A673 (cell line): Measurements from ENCODE around the gene ACOXL. TPM values are rescaled to one million over a fixed set of nuclear protein-coding genes. Genes with fewer than 3 reads are reported as not detected.

Source experiments
- BruUV-seq: library from RNA; stranded (reverse); fragments of 400-500 nt; replicated peaks from 2 replicates; lab custom pipeline; 2021; lab: Mats Ljungman, UMichigan
- CTCF ChIA-PET: fragments of 300-600 bp; sonication (Branson Sonifier 250); formaldehyde crosslinking; loops from one replicate; lab custom pipeline; 2022; ENCODE audit warnings: antibody characterized with exemption; lab: Charles Lee
- POLR2A ChIA-PET: fragments of 300-600 bp; sonication (Branson Sonifier 250); formaldehyde crosslinking; loops from one replicate; lab custom pipeline; 2022; ENCODE audit warnings: antibody characterized with exemption; ENCODE audit not compliant: low non-redundant PET; lab: Charles Lee
- DNase-seq: peaks from one replicate; pipeline ENCODE4 v3.0.0-alpha.2; 2015; ENCODE audit warnings: low spot score
- H3K27ac ChIP-seq: fragments of 200-600 bp; sonication (generic); 2 replicates; pipeline ENCODE4 v1.5.1; 2016; ENCODE audit warnings: mixed run types, low read depth, mild to moderate bottlenecking, mixed read lengths, antibody characterized with exemption, low read length; ENCODE audit not compliant: poor library complexity, severe bottlenecking
- H3K27me3 ChIP-seq: fragments of 200-600 bp; sonication (generic); replicated peaks from 2 replicates; pipeline ENCODE4 v1.6.1; 2017; ENCODE audit warnings: mixed run types, low read depth, mild to moderate bottlenecking, mixed read lengths, antibody characterized with exemption, low read length; ENCODE audit not compliant: insufficient read depth, poor library complexity
- H3K36me3 ChIP-seq: fragments of 200-600 bp; sonication (generic); 2 replicates; pipeline ENCODE4 v1.6.1; 2016; ENCODE audit warnings: mixed run types, mild to moderate bottlenecking, mixed read lengths, antibody characterized with exemption, low read length; ENCODE audit not compliant: insufficient read depth, poor library complexity, severe bottlenecking
- H3K4me1 ChIP-seq: fragments of 200-600 bp; sonication (generic); 2 replicates; pipeline ENCODE4 v1.6.1; 2017; ENCODE audit warnings: mixed run types, mild to moderate bottlenecking, mixed read lengths, antibody characterized with exemption, low read length; ENCODE audit not compliant: insufficient read depth, poor library complexity, severe bottlenecking
- H3K4me3 ChIP-seq: fragments of 200-600 bp; sonication (generic); 2 replicates; pipeline ENCODE4 v1.5.1; 2016; ENCODE audit warnings: low read depth, mixed run types, mild to moderate bottlenecking, mixed read lengths, low read length; ENCODE audit not compliant: poor library complexity, severe bottlenecking
- H3K9me3 ChIP-seq: fragments of 200-600 bp; sonication (generic); 2 replicates; pipeline ENCODE4 v1.6.1; 2016; ENCODE audit warnings: mixed run types, low read depth, mild to moderate bottlenecking, mixed read lengths, antibody characterized with exemption, low read length; ENCODE audit not compliant: poor library complexity, severe bottlenecking
- EZH2 ChIP-seq: fragments of 200-600 bp; sonication (generic); IDR thresholded peaks from 2 replicates; pipeline ENCODE4 v1.6.1; 2017; ENCODE audit warnings: borderline replicate concordance, low read depth, mild to moderate bottlenecking, mixed read lengths, antibody characterized with exemption, low read length; ENCODE audit not compliant: poor library complexity, severe bottlenecking
- intact Hi-C: fragments of 100-400 bp; cut with micrococcal nuclease; formaldehyde crosslinking; loops from one replicate; pipeline ENCODE4 v1.10.0; 2022; ENCODE audit not compliant: unreplicated experiment
- total RNA-seq: library from RNA; stranded (reverse); gene quantifications from 2 replicates; pipeline ENCODE4 v1.2.3, GENCODE V29; 2021
- TF ChIP-seq, protein P1 (sequence below): fragments of 300-800, 200-600 bp; sonication (generic); conservative IDR thresholded peaks from 2 replicates; pipeline ENCODE4 v1.5.1; 2017; ENCODE audit warnings: low read depth, mild to moderate bottlenecking, antibody characterized with exemption, low read length, moderate library complexity, mixed read lengths

ACOXL gene
- total RNA-seq, 1 experiment from 2014 or later, result not detected

DNA sequence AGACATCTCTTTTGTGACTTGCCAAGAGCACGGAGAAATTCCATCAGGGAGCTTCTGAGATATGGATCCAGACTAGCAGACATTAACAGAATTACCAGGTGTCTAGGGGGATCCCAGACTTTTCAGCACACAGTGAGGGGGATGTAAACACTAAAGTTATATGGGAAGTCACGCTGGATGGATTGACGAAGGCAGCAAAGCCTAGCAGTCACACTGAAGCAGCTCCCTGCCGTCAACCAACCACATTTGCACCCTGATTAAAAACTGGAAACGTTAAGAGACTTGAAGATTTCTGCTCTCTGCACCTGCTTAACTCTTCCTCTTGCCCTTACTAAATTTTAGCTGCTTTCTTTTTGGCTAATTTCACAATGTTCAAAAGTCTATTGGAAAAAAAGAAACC is 325.9 kb downstream of the ACOXL start:
- no peak for TF ChIP-seq EZH2
- TF ChIP-seq, protein P1, sequence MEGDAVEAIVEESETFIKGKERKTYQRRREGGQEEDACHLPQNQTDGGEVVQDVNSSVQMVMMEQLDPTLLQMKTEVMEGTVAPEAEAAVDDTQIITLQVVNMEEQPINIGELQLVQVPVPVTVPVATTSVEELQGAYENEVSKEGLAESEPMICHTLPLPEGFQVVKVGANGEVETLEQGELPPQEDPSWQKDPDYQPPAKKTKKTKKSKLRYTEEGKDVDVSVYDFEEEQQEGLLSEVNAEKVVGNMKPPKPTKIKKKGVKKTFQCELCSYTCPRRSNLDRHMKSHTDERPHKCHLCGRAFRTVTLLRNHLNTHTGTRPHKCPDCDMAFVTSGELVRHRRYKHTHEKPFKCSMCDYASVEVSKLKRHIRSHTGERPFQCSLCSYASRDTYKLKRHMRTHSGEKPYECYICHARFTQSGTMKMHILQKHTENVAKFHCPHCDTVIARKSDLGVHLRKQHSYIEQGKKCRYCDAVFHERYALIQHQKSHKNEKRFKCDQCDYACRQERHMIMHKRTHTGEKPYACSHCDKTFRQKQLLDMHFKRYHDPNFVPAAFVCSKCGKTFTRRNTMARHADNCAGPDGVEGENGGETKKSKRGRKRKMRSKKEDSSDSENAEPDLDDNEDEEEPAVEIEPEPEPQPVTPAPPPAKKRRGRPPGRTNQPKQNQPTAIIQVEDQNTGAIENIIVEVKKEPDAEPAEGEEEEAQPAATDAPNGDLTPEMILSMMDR, result no peak
- CTCF ChIA-PET, result no interaction called here
- BruUV-seq, result no TSS peak
- DNase-seq, result no peak
- no peak overlapping the region for H3K27ac ChIP-seq
- H3K9me3 ChIP-seq, result no peaks in the 10 kb centered on the region
- H3K27me3 ChIP-seq, result peaks cover 8% of the 10 kb centered on the region
- intact Hi-C loops, result no loop called here
- no peaks in the 10 kb centered on the region for H3K36me3 ChIP-seq
- POLR2A ChIA-PET, result no interaction called here
- H3K4me3 ChIP-seq, result no peak overlapping the region
- no peaks in the 10 kb centered on the region for H3K4me1 ChIP-seq

DNA sequence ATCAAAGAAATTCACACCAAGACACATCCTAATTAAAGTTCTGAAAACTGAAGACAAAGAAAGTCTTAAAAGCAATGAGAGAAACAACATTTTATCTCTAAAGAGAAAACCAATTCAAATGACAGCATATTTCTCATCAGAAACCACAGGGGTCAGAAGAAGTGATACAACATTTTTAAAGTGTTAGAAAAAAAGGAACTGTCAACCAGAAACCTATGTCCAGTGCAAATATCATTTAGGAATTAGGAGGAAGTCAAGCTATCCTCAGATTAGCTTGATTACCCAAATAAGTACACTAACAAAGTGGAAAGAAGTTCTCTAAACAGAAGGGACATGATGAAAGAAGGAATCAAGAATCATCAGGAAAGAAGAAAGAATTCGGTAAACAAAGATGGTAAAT is 328.8 kb downstream of the ACOXL start:
- no peaks in the 10 kb centered on the region for H3K9me3 ChIP-seq
- ChIA-PET CTCF (no interaction called here), POLR2A (no interaction called here)
- H3K27ac ChIP-seq, result no peak overlapping the region
- H3K4me1 ChIP-seq, result no peaks in the 10 kb centered on the region
- DNase-seq, result no peak
- BruUV-seq, result no TSS peak
- no peak overlapping the region for H3K4me3 ChIP-seq
- H3K27me3 ChIP-seq, result no peaks in the 10 kb centered on the region
- TF ChIP-seq EZH2, result no peak
- TF ChIP-seq, protein P1, result no peak
- no peaks in the 10 kb centered on the region for H3K36me3 ChIP-seq
- intact Hi-C loops, result no loop called here

DNA sequence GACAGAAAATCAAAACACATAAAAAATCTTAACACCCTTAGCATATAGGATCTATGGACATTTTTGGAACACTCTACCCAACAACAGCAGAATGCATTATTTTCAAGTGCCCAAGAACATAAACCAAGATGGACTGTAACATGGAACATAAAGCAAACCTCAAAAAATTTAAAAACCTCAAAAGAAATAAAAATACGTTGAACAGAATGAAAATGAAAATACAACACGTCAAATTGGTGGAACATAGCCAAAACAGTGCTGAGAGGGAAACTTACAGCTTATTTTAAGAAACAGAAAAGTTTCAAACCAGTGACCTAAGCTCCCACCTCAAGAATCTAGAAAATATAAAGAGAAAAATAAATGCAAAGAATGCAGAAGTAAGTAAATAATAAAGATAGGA is 330.0 kb downstream of the ACOXL start:
- no peaks in the 10 kb centered on the region for H3K9me3 ChIP-seq
- DNase-seq, result no peak

More for the DNA sequence above, 330.0 kb downstream of the ACOXL start:
- TF ChIP-seq EZH2, result no peak
- TF ChIP-seq, protein P1, result no peak
- intact Hi-C loops, result no loop called here
- Histone ChIP-seq H3K27me3 (no peaks in the 10 kb centered on the region), H3K27ac (no peak overlapping the region), H3K36me3 (no peaks in the 10 kb centered on the region), H3K4me3 (no peak overlapping the region), H3K4me1 (no peaks in the 10 kb centered on the region)
- POLR2A ChIA-PET, result no interaction called here
- no TSS peak for BruUV-seq
- CTCF ChIA-PET, result no interaction called here
